ENCODE results near the gene MTERF1. TPM values are rescaled to one million over a fixed set of nuclear protein-coding genes. Genes with fewer than 3 reads are reported as not detected.

MTERF1 gene
- total and polyA plus RNA-seq, 9 of the 15 experiments (the other 6 are each of a cell fraction or from before 2014, with no cell fraction given) = 15.7 to 49.2 (median 29.1) TPM

GRCh38 chr7:91880413-91881241 is at the start of gene MTERF1 (continued):
- TF ChIP-seq CBX3 (IDR thresholded peaks at IDR 0.05; ENCODE audit: borderline replicate concordance in 1 of 2, low read length in 2 of 2) = peak in 1 of 2 experiments; percentile 97; a peak in 2 of 3 replicates
- no peak for TF ChIP-seq CHD1 (IDR thresholded peaks at IDR 0.05; ENCODE audit: low read length)
- TF ChIP-seq CREBBP (IDR thresholded peaks at IDR 0.05; ENCODE audit: low read depth, low read length) = no peak
- TF ChIP-seq CBX8 (IDR thresholded peaks at IDR 0.05; ENCODE audit: borderline replicate concordance, extremely low read depth, low read depth, low read length, poor library complexity, severe bottlenecking) = no peak
- peak; percentile 82 for TF ChIP-seq RBBP5 (IDR thresholded peaks at IDR 0.05; ENCODE audit: borderline replicate concordance, insufficient read depth, low read length, poor library complexity, severe bottlenecking)
- TF ChIP-seq ZNF316 (IDR thresholded peaks at IDR 0.05) = no peak
- no peak for TF ChIP-seq SRSF7 (optimal IDR thresholded peaks at IDR 0.05; ENCODE audit: low read depth, low read length)
- peak in 1 of 2 experiments; percentile 1; a peak in 1 of 4 replicates for TF ChIP-seq ZNF318 (IDR thresholded peaks at IDR 0.05; ENCODE audit: borderline replicate concordance in 1 of 2, low read depth in 1 of 2)
- no peak for TF ChIP-seq CREB3 (tag; conservative IDR thresholded peaks at IDR 0.05; ENCODE audit: low read depth)
- no peak for TF ChIP-seq BCL6 (CRISPR knock-in tag; IDR thresholded peaks at IDR 0.05)
- TF ChIP-seq KHSRP (IDR thresholded peaks at IDR 0.05) = no peak
- peak; percentile 57; the same call in 1 of the 2 replicates for TF ChIP-seq NCOA1 (IDR thresholded peaks at IDR 0.05; ENCODE audit: low read depth)
- TF ChIP-seq ZNF696 (CRISPR knock-in tag; conservative IDR thresholded peaks at IDR 0.05) = no peak
- peak; percentile 56; the same call in 1 of the 2 replicates for TF ChIP-seq NR4A1 (CRISPR knock-in tag; IDR thresholded peaks at IDR 0.05)
- TF ChIP-seq NR4A1 (tag; IDR thresholded peaks at IDR 0.05) = 0 out of 2 replicates have a peak, but pooled peaks have one; percentile 15
- TF ChIP-seq ZNF184 (CRISPR knock-in tag; IDR thresholded peaks at IDR 0.05) = no peak
- TF ChIP-seq, protein P1, sequence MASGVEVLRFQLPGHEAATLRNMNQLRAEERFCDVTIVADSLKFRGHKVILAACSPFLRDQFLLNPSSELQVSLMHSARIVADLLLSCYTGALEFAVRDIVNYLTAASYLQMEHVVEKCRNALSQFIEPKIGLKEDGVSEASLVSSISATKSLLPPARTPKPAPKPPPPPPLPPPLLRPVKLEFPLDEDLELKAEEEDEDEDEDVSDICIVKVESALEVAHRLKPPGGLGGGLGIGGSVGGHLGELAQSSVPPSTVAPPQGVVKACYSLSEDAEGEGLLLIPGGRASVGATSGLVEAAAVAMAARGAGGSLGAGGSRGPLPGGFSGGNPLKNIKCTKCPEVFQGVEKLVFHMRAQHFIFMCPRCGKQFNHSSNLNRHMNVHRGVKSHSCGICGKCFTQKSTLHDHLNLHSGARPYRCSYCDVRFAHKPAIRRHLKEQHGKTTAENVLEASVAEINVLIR (CRISPR knock-in tag; IDR thresholded peaks at IDR 0.05) = peak; percentile 63; the same call in 1 of the 2 replicates

All from K562 (cell line).